HG03571 (cell line): ENCODE results near the gene TRANK1.

Experiments
- ATAC-seq: cut with Tn5 transposase; IDR thresholded peaks from one replicate; pipeline ENCODE4 v1.9.1; 2021; ENCODE audit not compliant: unreplicated experiment

TRANK1 gene

DNA sequence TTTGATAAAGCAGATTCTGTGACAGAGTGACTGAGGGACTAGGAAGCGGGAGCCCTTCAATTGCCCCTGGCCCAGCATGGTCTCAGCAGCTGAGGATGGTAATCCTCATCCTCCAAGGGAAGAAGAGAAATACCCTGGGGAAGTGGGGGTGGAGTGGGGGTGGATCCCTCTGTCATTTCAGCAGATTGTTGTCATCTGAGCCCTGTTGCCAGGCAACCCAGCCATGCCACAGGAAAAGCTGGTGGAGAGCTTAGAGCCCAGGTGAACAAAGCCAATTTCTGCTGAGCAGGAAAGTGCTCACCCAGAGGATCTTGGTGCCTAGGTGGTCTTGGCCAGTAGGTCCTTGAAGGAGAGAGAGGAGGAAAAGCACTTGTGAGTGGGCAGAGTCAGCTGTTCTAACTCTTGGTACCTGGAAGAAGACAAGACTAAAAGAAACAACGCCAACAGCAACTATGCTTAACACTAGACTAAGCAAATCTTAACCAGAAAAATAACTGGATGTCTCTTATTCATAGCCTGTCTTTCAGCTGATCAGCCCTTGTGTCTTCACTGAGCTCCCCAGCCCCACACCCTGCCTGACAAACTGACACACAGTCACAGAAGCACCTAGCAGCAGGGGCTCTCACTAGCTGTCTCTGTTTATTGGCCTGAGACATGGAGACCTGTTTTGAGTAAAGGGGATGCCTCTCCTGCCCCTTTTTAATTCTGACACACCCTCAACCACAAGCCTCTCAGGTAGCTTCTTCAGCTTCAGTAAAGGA is 140.4 kb downstream of the TRANK1 start:
- no peak for ATAC-seq

- no peak for ATAC-seq
Observed at GRCh38 chr3:36803091-36803791, 141.6 kb downstream of the TRANK1 start.

DNA sequence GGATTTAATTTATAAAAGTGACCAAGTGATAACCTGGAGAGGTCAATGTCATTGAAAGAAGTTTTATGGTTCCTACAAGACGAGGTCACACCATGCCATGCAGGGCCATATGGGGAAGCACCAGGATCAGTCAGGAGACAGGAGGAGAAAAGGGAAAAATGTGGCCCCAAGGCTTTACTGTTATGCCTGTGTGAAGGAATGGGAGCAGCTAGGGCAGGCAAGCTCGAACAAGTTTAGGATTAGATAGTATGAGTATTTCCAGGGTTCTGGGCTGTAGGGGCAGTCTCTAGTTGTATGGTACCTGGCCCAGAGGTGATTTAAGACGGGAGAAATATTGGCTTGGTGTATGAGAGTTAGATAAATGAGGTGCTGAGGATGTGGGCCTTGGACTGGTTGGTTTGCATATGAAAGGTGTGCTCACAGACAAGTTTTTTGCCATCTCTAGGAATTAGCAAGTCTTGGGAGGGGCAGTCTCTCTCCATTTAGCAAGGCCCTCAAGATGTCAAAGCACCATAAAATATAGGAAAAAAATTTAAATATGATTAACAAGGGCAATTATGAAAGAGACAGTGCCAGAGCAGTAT is 144.2 kb downstream of the TRANK1 start:
- ATAC-seq: no peak

DNA sequence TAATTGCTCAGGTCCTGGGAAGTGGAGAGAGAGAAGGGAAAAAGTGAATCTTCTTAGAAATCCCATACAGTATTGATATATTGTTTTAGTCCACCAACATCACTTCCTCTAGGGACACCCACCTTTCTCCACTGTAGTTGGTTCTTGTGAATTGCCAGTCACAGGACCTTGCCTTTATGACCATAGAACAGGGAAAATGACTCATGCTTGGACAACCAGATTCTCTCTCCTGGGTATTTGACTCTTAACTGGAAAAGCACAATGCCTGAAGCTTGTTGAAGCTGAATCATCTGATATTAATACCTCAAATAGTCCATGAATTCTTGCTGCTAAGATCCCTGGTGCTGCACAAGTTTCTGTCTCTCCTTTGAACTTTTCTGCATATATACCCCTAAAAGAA is 148.0 kb downstream of the TRANK1 start:
- ATAC-seq: no peak

DNA sequence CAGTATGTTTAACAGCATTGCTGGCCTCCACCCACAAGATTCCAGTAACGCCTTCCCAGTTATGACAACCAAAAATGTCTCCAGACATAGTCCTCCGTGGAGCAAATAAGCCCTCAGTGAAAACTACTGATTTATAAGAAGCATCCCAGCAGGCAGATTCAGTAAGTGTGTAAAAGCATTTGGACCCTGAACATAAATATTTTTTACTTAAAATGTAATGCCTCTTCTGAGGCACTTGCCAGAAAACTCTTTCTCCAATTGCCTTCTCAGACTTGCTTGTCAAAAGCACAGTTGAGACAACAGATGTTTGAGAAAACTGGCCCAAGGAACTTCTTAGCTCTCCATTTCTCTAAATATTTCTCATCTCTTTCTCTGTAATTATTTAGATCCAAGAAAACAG is 148.7 kb downstream of the TRANK1 start:
- no peak for ATAC-seq

GRCh38 chr3:36795622-36796021 is 149.2 kb downstream of the TRANK1 start:
- no peak for ATAC-seq

DNA sequence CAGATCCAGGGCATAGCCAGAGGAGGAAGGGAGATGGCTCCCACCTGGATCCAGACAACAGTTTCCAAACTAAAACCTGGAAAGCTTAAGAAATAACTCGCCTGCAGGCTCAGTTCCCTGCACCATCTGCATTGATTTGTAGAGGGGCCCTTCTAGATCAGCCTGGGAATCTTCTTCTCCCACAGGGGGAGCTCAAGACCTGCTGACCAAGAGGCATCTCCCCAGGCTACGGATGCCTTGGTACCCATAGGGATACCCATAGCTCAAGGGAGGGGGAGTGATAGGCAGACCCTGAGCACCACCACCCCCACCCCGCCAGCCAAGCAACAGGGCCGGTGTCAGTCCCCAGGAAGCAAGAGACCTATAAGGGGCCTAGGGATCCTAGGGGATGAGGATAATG is 152.5 kb downstream of the TRANK1 start:
- no peak for ATAC-seq

DNA sequence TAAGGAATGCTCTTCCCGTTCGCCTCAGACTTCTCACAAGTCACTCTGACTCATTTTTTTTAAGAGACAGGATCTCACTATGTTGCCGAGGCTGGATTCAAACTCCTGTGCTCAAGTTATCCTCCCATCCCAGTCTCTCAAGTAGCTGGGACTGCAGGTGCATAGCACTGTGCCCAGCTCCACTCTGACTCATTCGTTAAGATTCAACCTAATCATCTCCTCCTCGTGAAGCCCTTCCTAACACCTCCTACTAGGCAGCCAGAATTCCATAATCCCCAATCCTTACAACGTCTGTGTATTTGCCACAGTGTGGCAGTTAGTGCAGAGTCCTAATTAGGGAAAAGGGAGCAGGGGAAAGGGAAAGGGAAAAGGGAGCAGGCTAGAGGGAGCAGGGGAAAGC is 154.1 kb downstream of the TRANK1 start:
- ATAC-seq: no peak

GRCh38 chr3:36786921-36787890 is 157.6 kb downstream of the TRANK1 start:
- ATAC-seq: no peak

DNA sequence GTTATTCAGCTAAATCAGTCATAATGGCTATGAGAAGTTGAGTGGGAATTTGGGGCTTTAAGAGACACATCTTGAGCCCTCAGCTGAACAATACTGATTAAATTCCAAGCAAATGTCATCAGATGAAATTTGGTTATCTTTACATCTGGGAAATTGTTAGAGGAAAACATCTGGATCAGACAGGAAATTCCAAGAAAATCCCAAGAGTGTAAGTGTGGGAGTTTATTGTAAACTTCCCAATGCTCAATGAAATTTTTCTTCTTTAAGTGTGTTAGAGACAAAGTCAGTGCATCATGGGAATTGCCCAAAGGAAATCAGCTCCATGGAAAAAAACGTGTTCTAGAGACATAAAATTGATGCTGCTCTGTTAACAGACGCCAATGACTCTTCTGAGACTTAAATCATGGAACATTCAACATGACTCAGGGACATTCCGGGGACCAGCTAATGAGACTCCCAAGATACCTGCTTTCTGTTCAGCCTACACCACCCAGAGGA is 160.7 kb downstream of the TRANK1 start:
- ATAC-seq: no peak

DNA sequence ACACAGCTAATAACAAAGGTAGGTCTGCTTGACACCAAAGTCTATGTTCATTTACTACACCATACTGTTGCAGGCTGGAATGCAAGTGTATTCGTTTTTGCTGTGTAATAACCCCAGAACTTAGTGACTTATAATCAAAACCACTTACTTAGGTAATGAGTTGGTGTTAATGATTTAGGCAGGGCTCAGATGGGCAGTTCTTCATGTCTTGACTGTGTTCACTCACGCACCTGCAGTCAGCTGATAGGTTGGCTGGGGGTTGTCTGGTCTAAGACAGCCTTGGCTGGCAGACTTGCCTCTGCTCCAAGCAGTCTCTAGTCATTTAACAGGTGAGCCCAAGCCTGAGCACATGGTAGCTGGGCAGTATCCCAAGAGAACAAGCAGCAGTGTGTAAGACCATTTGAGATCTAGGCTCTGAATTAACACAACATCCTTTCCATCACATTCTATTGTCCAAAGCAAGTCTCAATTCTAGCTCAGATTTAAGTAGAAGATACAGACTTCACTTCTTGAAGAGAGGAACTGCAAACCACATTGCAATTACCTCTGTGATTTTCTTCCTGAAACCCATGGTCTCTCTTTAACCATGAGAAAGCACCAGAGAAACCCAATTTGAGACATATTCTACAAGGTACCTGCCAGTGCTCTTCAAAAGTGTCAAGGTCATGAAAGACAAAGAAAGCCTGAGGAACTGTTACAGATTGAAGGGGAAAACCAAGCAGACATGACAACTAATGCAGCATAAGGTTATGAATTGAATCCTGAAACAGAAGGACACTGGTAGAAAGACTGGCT is 167.2 kb downstream of the TRANK1 start:
- peak; percentile 68 for ATAC-seq
